ENCODE results near the gene CNOT8. TPM values are rescaled to one million over a fixed set of nuclear protein-coding genes. Genes with fewer than 3 reads are reported as not detected.

Gene CNOT8
- total RNA-seq, 1 donor: 60.5 TPM

GRCh38 chr5:154863291-154864080, 5.1 kb downstream of the CNOT8 start:
- no peak overlapping the region for H3K4me3 ChIP-seq (ENCODE audit: low read depth, low read length)
- peak; percentile 49 for DNase-seq (ENCODE audit: low read depth)
- TF ChIP-seq, protein P1, sequence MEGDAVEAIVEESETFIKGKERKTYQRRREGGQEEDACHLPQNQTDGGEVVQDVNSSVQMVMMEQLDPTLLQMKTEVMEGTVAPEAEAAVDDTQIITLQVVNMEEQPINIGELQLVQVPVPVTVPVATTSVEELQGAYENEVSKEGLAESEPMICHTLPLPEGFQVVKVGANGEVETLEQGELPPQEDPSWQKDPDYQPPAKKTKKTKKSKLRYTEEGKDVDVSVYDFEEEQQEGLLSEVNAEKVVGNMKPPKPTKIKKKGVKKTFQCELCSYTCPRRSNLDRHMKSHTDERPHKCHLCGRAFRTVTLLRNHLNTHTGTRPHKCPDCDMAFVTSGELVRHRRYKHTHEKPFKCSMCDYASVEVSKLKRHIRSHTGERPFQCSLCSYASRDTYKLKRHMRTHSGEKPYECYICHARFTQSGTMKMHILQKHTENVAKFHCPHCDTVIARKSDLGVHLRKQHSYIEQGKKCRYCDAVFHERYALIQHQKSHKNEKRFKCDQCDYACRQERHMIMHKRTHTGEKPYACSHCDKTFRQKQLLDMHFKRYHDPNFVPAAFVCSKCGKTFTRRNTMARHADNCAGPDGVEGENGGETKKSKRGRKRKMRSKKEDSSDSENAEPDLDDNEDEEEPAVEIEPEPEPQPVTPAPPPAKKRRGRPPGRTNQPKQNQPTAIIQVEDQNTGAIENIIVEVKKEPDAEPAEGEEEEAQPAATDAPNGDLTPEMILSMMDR (IDR thresholded peaks at IDR 0.05; ENCODE audit: insufficient read depth, low read depth, low read length): no peak

GRCh38 chr5:154865466-154866184, 7.2 kb downstream of the CNOT8 start:
- DNase-seq (ENCODE audit: low read depth): peak; percentile 52
- no peak overlapping the region for H3K4me3 ChIP-seq (ENCODE audit: low read depth, low read length)
- TF ChIP-seq, protein P1 (IDR thresholded peaks at IDR 0.05; ENCODE audit: insufficient read depth, low read depth, low read length): no peak

DNA sequence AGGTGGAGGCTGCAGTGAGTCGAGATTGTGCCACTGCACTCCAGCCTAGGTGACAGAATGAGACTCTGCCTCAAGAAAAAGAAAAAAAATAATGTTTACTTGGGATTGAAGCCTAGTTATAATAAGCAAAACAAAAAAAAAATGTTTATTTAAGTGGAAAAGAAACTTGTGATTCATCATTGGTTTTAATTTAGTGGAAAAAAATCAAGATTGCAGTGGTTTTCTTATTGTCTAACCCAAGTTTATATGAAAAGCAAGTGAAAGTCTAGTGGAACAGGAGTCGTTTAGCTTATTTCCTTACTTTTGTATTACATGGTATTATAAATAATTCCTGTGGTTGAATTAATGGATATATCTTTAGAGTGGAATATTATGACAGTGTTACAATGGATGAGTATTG, 8.4 kb downstream of the CNOT8 start:
- H3K4me3 ChIP-seq (ENCODE audit: low read depth, low read length): no peak overlapping the region
- DNase-seq (ENCODE audit: low read depth): no peak
- TF ChIP-seq, protein P1 (IDR thresholded peaks at IDR 0.05; ENCODE audit: insufficient read depth, low read depth, low read length): no peak

DNA sequence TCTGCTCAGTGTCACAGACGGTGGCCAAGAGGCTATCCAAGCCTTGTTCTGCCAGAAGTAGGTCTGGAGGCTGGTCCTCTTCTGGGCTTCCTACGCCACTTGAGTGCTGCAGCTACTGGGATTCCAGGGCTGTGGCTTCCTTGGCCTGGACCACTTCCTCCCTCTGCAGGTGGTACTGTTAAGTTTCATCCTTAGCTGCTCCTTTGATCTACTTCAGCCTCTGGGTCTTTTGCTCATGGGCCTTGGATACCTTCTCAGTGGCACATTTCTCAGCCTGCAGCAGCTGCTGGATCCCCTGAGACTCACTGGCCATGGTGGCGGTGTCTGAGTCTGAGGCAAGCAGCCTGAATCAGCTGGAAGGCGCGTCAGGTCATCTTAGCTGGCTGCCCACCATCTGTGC, 10.3 kb downstream of the CNOT8 start:
- DNase-seq (ENCODE audit: low read depth): peak; percentile 41
- H3K4me3 ChIP-seq (ENCODE audit: low read depth, low read length): no peak overlapping the region
- TF ChIP-seq, protein P1 (IDR thresholded peaks at IDR 0.05; ENCODE audit: insufficient read depth, low read depth, low read length): peak; percentile 40

DNA sequence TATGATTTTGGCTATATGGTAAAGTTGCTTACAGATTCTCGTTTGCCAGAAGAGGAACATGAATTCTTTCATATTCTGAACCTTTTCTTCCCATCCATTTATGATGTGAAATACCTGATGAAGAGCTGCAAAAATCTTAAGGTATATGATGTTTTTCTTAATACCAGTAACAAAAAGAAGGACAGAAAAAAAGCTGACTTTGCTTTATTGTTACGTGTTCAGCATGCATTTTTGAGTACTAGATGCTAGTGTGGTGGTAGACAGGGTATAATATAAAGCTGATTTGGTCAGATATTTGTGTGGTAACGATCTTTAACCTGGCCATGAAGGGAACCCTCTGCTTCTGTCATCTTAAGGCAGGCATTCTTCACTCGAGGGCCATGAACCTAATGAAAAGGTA, 13.3 kb downstream of the CNOT8 start:
- TF ChIP-seq, protein P1 (IDR thresholded peaks at IDR 0.05; ENCODE audit: insufficient read depth, low read depth, low read length): no peak
- DNase-seq (ENCODE audit: low read depth): no peak
- H3K4me3 ChIP-seq (ENCODE audit: low read depth, low read length): no peak overlapping the region

DNA sequence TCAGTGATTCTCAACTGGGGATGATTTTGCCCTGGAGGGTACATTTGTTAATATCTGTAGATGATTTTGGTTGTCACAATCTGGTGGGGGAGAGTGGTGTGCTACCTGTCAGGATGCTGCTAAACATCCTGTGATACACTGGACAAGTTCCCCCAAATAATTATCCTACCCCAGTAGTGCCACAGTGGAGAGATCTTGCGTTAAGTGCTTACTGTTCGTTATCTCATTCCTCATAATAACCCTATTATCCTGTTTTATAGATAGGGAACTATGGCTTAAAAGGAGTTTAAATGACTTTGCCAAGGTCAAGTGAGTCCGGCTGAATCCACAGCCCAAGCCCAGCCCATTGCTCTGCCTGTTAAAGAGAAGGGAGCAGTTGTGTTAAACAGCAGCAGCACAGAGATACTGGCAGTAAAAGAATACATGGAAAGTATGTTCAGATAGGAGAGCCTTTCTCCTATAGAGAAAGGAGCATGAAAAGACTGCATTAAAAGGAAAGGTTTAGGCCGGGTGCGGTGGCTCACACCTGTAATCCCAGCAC, 15.4 kb downstream of the CNOT8 start:
- TF ChIP-seq, protein P1 (IDR thresholded peaks at IDR 0.05; ENCODE audit: insufficient read depth, low read depth, low read length): no peak
- DNase-seq (ENCODE audit: low read depth): no peak
- no peak overlapping the region for H3K4me3 ChIP-seq (ENCODE audit: low read depth, low read length)

Data from fibroblast of villous mesenchyme (primary cell).